H1 (cell line): Measurements from ENCODE around the gene FBXO38. TPM values are rescaled to one million over a fixed set of nuclear protein-coding genes. Genes with fewer than 3 reads are reported as not detected.

Experiments
- CHD7 ChIP-seq: fragments of 300-600 bp; sonication (generic); IDR thresholded peaks from 2 replicates; pipeline ENCODE4 v1.7.1; 2012; ENCODE audit warnings: low read length, moderate library complexity, mild to moderate bottlenecking, inconsistent platforms; ENCODE audit not compliant: insufficient replicate concordance
- KDM5A ChIP-seq: fragments of 200-600 bp; IDR thresholded peaks from 2 replicates; pipeline ENCODE4 v1.7.1; 2012; ENCODE audit warnings: mild to moderate bottlenecking, low read length, inconsistent platforms, mixed read lengths
- RAD21 ChIP-seq, 2 experiments: IDR thresholded peaks in 1 of 2; conservative IDR thresholded peaks in 1 of 2; 2 replicates each; pipeline ENCODE4 v1.6.1; 2011; ENCODE audit warnings: low read depth in 2 of 2, low read length in 2 of 2, improper control_type of control experiment in 1 of 2, inconsistent platforms in 1 of 2, mild to moderate bottlenecking in 1 of 2, moderate library complexity in 1 of 2
- TBP ChIP-seq: IDR thresholded peaks from 2 replicates; pipeline ENCODE4 v1.6.1; 2011; ENCODE audit warnings: low read depth, low read length, improper control_type of control experiment
- polyA plus RNA-seq, 7 experiments: library from polyadenylated mRNA; depleted of rRNA in 3 of 7; stranded (reverse) in 5 of 7; unstranded in 2 of 7; fragments of >200 nt in 5 of 7; fragments of 200-250 nt in 2 of 7; gene quantifications; 1 replicate in 5 of 7; 2 replicates in 1 of 7; 4 replicates in 1 of 7; pipeline versions ENCODE4 v1.2.1 to v1.2.3, GENCODE V29; 2011 to 2013; ENCODE audit warnings: missing spikeins in 2 of 7, mixed read lengths in 2 of 7
- total RNA-seq: library from RNA; stranded (reverse); fragmentation: NEBNext Ultra II Directional; extraction: Animal tissue kit (Norgen Biotek cat#: 25700); gene quantifications from 2 replicates; pipeline ENCODE4 v1.2.1, GENCODE V29; 2021

The FBXO38 gene
- total and polyA plus RNA-seq, 2 of the 8 experiments (the other 6 are each of a cell fraction or from before 2014, with no cell fraction given) = 9.1 to 34.3 TPM

- no peak for TF ChIP-seq CHD7
- TF ChIP-seq RAD21 (IDR thresholded peaks at IDR 0.05 in 1 of 2, conservative IDR thresholded peaks at IDR 0.05 in 1 of 2; ENCODE audit: low read depth in 2 of 2, low read length in 2 of 2) = no peak
- no peak for TF ChIP-seq KDM5A
- TF ChIP-seq TBP = no peak
Observed at GRCh38 chr5:148376198-148376597, 7.6 kb upstream of the FBXO38 start (continued).
